Caco-2 (cell line): ENCODE data around the gene TMEM273. TPM values are rescaled to one million over a fixed set of nuclear protein-coding genes. Genes with fewer than 3 reads are reported as not detected.

Experiments used
- BruUV-seq: library from RNA; stranded (reverse); fragments of 400-500 nt; replicated peaks from 2 replicates; lab custom pipeline; 2021; lab: Mats Ljungman, UMichigan
- CTCF ChIA-PET: fragments of 300-600 bp; sonication (Branson Sonifier 250); formaldehyde crosslinking; loops from one replicate; lab custom pipeline; 2022; ENCODE audit warnings: antibody characterized with exemption; lab: Charles Lee
- POLR2A ChIA-PET: fragments of 300-600 bp; sonication (Branson Sonifier 250); formaldehyde crosslinking; loops from one replicate; lab custom pipeline; 2022; ENCODE audit warnings: antibody characterized with exemption; lab: Charles Lee
- DNase-seq, 2 experiments: peaks; one replicate each; pipeline versions ENCODE4 v3.0.0 to v3.0.0-alpha.2; 2020 to 2022
- H3K27me3 ChIP-seq: replicated peaks from 2 replicates; pipeline ENCODE4 v1.6.0; 2011; ENCODE audit warnings: low read length; ENCODE audit not compliant: control insufficient read depth, insufficient read depth
- H3K36me3 ChIP-seq: 2 replicates; pipeline ENCODE4 v1.5.1; 2011; ENCODE audit warnings: low read length; ENCODE audit not compliant: control insufficient read depth, insufficient read depth
- H3K4me1 ChIP-seq: fragments of 250-450 bp; sonication (Bioruptor Pico); 2 replicates; pipeline ENCODE4 v1.5.1; 2020; ENCODE audit warnings: mild to moderate bottlenecking
- H3K4me3 ChIP-seq: 2 replicates; pipeline ENCODE4 v1.5.1; 2011; ENCODE audit warnings: low read depth, mild to moderate bottlenecking, control low read depth, low read length
- H3K9me3 ChIP-seq: fragments of 250-450 bp; sonication (Bioruptor Pico); 2 replicates; pipeline ENCODE4 v1.5.1; 2020; ENCODE audit warnings: mild to moderate bottlenecking, moderate library complexity
- H3K27ac Mint-ChIP-seq: one replicate; pipeline ENCODE4 v1.8.0; 2022; ENCODE audit warnings: mixed read lengths; ENCODE audit not compliant: unreplicated experiment
- H3K27me3 Mint-ChIP-seq: one replicate; pipeline ENCODE4 v1.8.0; 2022; ENCODE audit warnings: mixed read lengths; ENCODE audit not compliant: insufficient read depth, unreplicated experiment
- H3K36me3 Mint-ChIP-seq: one replicate; pipeline ENCODE4 v1.8.0; 2022; ENCODE audit warnings: mild to moderate bottlenecking, mixed read lengths; ENCODE audit not compliant: insufficient read depth, unreplicated experiment
- H3K4me1 Mint-ChIP-seq: one replicate; pipeline ENCODE4 v1.8.0; 2022; ENCODE audit warnings: low read depth, mixed read lengths; ENCODE audit not compliant: unreplicated experiment
- H3K4me3 Mint-ChIP-seq: one replicate; pipeline ENCODE4 v1.8.0; 2022; ENCODE audit warnings: mild to moderate bottlenecking, moderate library complexity, mixed read lengths; ENCODE audit not compliant: unreplicated experiment
- H3K9me3 Mint-ChIP-seq: one replicate; pipeline ENCODE4 v1.8.0; 2022; ENCODE audit warnings: mixed read lengths; ENCODE audit not compliant: unreplicated experiment
- intact Hi-C: fragments of 100-400 bp; cut with micrococcal nuclease; formaldehyde crosslinking; loops from one replicate; pipeline ENCODE4 v1.10.0; 2022; ENCODE audit not compliant: unreplicated experiment
- total RNA-seq: library from RNA; stranded (reverse); gene quantifications from 2 replicates; pipeline ENCODE4 v1.2.3, GENCODE V29; 2022
- TF ChIP-seq, protein P1 (sequence below), 2 experiments: fragments of 200-600 bp in 1 of 2; IDR thresholded peaks; 1 replicate in 1 of 2; 2 replicates in 1 of 2; pipeline versions ENCODE4 v1.5.1 to v1.8.0; 2011 to 2022; ENCODE audit warnings: antibody characterized with exemption in 1 of 2, control low read depth in 1 of 2, inconsistent platforms in 1 of 2, low read depth in 1 of 2, low read length in 1 of 2, mild to moderate bottlenecking in 1 of 2, moderate library complexity in 1 of 2; ENCODE audit not compliant: insufficient read depth in 1 of 2, severe bottlenecking in 1 of 2, unreplicated experiment in 1 of 2

The TMEM273 gene
- total RNA-seq, 1 experiment from 2014 or later, result not detected

DNA sequence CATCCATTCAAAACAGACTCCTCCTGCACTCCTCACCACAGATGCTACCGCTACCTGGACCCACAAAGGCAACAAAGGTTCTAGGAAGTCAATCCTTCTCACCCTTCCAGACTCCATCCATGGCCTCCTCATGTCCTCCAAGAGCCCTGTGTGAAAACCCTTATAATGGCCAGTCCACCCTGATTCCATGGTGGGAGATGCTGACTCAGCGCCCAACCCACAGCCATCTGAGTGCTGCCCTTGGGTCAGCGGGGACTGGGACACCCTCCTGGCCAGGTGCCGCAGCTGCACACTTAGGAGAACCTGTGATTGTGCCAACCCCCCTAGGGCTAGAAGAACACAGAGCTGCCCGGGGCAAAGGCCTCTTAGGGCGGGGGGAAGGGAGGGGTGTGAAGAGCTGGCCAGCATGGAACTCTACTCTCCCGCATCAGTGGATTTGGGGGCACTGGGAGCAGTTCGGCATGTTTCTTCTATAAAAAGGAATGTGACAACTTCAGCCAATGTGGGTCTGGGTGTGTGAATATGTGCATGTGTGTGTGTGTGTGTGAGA is 25.4 kb downstream of the TMEM273 start:
- POLR2A ChIA-PET, result no interaction called here
- TF ChIP-seq, protein P1, sequence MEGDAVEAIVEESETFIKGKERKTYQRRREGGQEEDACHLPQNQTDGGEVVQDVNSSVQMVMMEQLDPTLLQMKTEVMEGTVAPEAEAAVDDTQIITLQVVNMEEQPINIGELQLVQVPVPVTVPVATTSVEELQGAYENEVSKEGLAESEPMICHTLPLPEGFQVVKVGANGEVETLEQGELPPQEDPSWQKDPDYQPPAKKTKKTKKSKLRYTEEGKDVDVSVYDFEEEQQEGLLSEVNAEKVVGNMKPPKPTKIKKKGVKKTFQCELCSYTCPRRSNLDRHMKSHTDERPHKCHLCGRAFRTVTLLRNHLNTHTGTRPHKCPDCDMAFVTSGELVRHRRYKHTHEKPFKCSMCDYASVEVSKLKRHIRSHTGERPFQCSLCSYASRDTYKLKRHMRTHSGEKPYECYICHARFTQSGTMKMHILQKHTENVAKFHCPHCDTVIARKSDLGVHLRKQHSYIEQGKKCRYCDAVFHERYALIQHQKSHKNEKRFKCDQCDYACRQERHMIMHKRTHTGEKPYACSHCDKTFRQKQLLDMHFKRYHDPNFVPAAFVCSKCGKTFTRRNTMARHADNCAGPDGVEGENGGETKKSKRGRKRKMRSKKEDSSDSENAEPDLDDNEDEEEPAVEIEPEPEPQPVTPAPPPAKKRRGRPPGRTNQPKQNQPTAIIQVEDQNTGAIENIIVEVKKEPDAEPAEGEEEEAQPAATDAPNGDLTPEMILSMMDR (IDR thresholded peaks at IDR 0.05; ENCODE audit: insufficient read depth in 1 of 2, low read depth in 1 of 2, low read length in 1 of 2, severe bottlenecking in 1 of 2, unreplicated experiment in 1 of 2), result no peak
- Mint-ChIP-seq H3K4me1 (no peaks in the 10 kb centered on the region), H3K9me3 (no peaks in the 10 kb centered on the region), H3K27me3 (peaks cover 24% of the 10 kb centered on the region), H3K27ac (no peak overlapping the region), H3K4me3 (no peak overlapping the region), H3K36me3 (no peaks in the 10 kb centered on the region)
- CTCF ChIA-PET, result interaction anchor here (1.0 to 2.7 kb wide), 3 partner anchors 187 to 505 kb away, joined by 3 to 19 read pairs (median 18); partner anchors contain the start of gene ERCC6
- no peaks in the 10 kb centered on the region for H3K36me3 ChIP-seq
- no peak for DNase-seq
- H3K27me3 ChIP-seq, result no peaks in the 10 kb centered on the region; the same call in 1 of the 2 replicates
- no TSS peak for BruUV-seq
- intact Hi-C loops, result no loop called here
- H3K9me3 ChIP-seq, result no peaks in the 10 kb centered on the region
- H3K4me1 ChIP-seq, result no peaks in the 10 kb centered on the region
- H3K4me3 ChIP-seq, result no peak overlapping the region

DNA sequence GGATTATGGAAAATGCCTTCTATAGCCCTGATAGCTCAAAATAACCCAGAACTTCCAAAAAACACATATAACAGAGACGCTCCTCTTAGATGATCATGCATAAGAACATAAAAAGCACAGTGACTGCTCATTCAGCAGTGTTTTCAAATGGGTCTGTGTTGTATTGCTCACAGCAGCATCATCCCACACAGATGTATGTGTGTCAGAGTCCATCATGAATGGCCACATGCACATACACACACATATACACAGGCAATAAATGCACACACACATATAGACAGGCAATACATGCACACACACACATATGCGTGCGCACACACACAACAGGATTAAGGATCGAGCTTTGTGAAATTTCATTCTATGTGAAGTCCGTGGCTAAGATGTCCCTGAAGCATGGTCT is 26.1 kb downstream of the TMEM273 start:
- no peaks in the 10 kb centered on the region; the same call in 1 of the 2 replicates for H3K27me3 ChIP-seq
- ChIA-PET CTCF (interaction anchor here (0.9 to 1.8 kb wide), 8 partner anchors 10 to 506 kb away, joined by 3 to 19 read pairs (median 4); partner anchors contain the start of gene ERCC6), POLR2A (no interaction called here)
- Mint-ChIP-seq H3K27ac (no peak overlapping the region), H3K4me3 (no peak overlapping the region), H3K4me1 (no peaks in the 10 kb centered on the region), H3K36me3 (no peaks in the 10 kb centered on the region), H3K9me3 (no peaks in the 10 kb centered on the region), H3K27me3 (peaks cover 28% of the 10 kb centered on the region)
- no peak overlapping the region for H3K4me3 ChIP-seq
- no peaks in the 10 kb centered on the region for H3K9me3 ChIP-seq
- BruUV-seq, result no TSS peak
- no peaks in the 10 kb centered on the region for H3K36me3 ChIP-seq
- no peaks in the 10 kb centered on the region for H3K4me1 ChIP-seq
- DNase-seq, result no peak
- TF ChIP-seq, protein P1 (IDR thresholded peaks at IDR 0.05; ENCODE audit: insufficient read depth in 1 of 2, low read depth in 1 of 2, low read length in 1 of 2, severe bottlenecking in 1 of 2, unreplicated experiment in 1 of 2), result no peak
- intact Hi-C loops, result no loop called here

DNA sequence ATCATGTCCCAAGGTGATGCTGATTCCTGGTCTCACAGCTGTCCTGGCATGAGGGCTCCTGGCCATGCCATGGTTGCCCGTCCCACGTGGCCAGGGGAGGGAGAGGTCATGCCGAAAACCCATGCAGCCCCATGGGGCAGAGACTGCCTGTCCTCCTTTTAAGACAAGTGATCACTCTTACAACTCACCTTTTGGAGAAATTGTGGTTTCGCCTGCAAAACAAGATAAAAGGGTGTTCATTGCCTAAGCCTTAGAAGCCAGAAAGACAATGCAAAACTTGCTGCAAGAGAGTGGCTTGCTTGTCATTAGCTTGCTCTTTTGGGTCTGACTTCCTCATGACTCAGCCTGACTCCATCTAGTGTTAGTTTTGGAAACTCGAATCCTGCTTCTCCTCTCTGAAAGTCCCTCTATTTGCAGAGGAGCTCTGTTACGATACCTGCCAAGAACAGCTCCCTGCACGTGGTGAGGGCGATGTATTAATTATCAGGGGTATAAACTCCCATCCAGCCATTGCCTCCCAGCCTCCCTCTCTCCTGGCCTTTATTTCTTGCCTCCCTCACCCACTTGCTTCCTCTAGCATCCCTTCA is 26.7 kb downstream of the TMEM273 start:
- TF ChIP-seq, protein P1 (IDR thresholded peaks at IDR 0.05; ENCODE audit: insufficient read depth in 1 of 2, low read depth in 1 of 2, low read length in 1 of 2, severe bottlenecking in 1 of 2, unreplicated experiment in 1 of 2), result peak; percentile 55 to 57
- peak in 1 of 2 experiments; percentile 44 for DNase-seq
- Histone ChIP-seq H3K27me3 (no peaks in the 10 kb centered on the region; the same call in 1 of the 2 replicates), H3K9me3 (no peaks in the 10 kb centered on the region), H3K4me1 (no peaks in the 10 kb centered on the region), H3K36me3 (no peaks in the 10 kb centered on the region), H3K4me3 (no peak overlapping the region)
- H3K9me3 Mint-ChIP-seq, result no peaks in the 10 kb centered on the region
- BruUV-seq, result no TSS peak
- H3K27ac Mint-ChIP-seq, result no peak overlapping the region
- POLR2A ChIA-PET, result no interaction called here
- no peak overlapping the region for H3K4me3 Mint-ChIP-seq
- intact Hi-C loops, result no loop called here
- CTCF ChIA-PET, result interaction anchor here (0.9 to 1.8 kb wide), 8 partner anchors 9 to 505 kb away, joined by 3 to 19 read pairs (median 4); partner anchors contain the start of gene ERCC6
- H3K4me1 Mint-ChIP-seq, result no peaks in the 10 kb centered on the region
- no peaks in the 10 kb centered on the region for H3K36me3 Mint-ChIP-seq
- H3K27me3 Mint-ChIP-seq, result peaks cover 31% of the 10 kb centered on the region
